ENCODE measurements around the gene PIRT.

PIRT gene

GRCh38 chr17:10824874-10825273 lies 13.0 kb downstream of the PIRT start:
- Histone ChIP-seq H3K36me3 (ENCODE audit: insufficient read depth, low read length) (no peaks in the 10 kb centered on the region), H3K79me2 (ENCODE audit: insufficient read depth, low read length) (no peaks in the 10 kb centered on the region), H3K4me3 (ENCODE audit: low read length, poor library complexity, severe bottlenecking) (no peak overlapping the region), H3K4me1 (ENCODE audit: insufficient read depth, low read length, poor library complexity, severe bottlenecking) (no peaks in the 10 kb centered on the region), H3K9ac (ENCODE audit: low read depth, low read length, poor library complexity, severe bottlenecking) (no peak overlapping the region), H3K27me3 (ENCODE audit: insufficient read depth, low read length, poor library complexity, severe bottlenecking) (no peaks in the 10 kb centered on the region), H3K4me2 (ENCODE audit: low read depth, low read length, poor library complexity, severe bottlenecking) (no peak overlapping the region), H2AFZ (ENCODE audit: low read length) (no peak overlapping the region), H4K20me1 (ENCODE audit: insufficient read depth, low read length, poor library complexity, severe bottlenecking) (no peaks in the 10 kb centered on the region), H3F3A (ENCODE audit: low read depth) (no peaks in the 10 kb centered on the region), H3K9me2 (replicated peaks; ENCODE audit: low read depth, low read length) (no peaks in the 10 kb centered on the region), H3K9me3 (ENCODE audit: insufficient read depth, low read depth, low read length) (no peaks in the 10 kb centered on the region)
- no peak for TF ChIP-seq CTCF (conservative IDR thresholded peaks at IDR 0.05; ENCODE audit: low read length)
- TF ChIP-seq EZH2phosphoT487 (IDR thresholded peaks at IDR 0.05; ENCODE audit: borderline replicate concordance): no peak

- H3K4me3 ChIP-seq (ENCODE audit: low read length, poor library complexity, severe bottlenecking): no peak overlapping the region
Measured at GRCh38 chr17:10821770-10822169, 16.1 kb downstream of the PIRT start.

GRCh38 chr17:10821054-10821453 lies 16.8 kb downstream of the PIRT start:
- Histone ChIP-seq H3K4me1 (ENCODE audit: insufficient read depth, low read length, poor library complexity, severe bottlenecking) (no peaks in the 10 kb centered on the region), H4K20me1 (ENCODE audit: insufficient read depth, low read length, poor library complexity, severe bottlenecking) (no peaks in the 10 kb centered on the region), H3K9me2 (replicated peaks; ENCODE audit: low read depth, low read length) (no peaks in the 10 kb centered on the region), H3K9me3 (ENCODE audit: insufficient read depth, low read depth, low read length) (no peaks in the 10 kb centered on the region), H3K4me2 (ENCODE audit: low read depth, low read length, poor library complexity, severe bottlenecking) (no peak overlapping the region), H3K27me3 (ENCODE audit: insufficient read depth, low read length, poor library complexity, severe bottlenecking) (no peaks in the 10 kb centered on the region), H3K79me2 (ENCODE audit: insufficient read depth, low read length) (no peaks in the 10 kb centered on the region), H3K36me3 (ENCODE audit: insufficient read depth, low read length) (no peaks in the 10 kb centered on the region), H2AFZ (ENCODE audit: low read length) (no peak overlapping the region), H3K9ac (ENCODE audit: low read depth, low read length, poor library complexity, severe bottlenecking) (no peak overlapping the region), H3K4me3 (ENCODE audit: low read length, poor library complexity, severe bottlenecking) (no peak overlapping the region), H3F3A (ENCODE audit: low read depth) (no peaks in the 10 kb centered on the region)
- TF ChIP-seq CTCF (conservative IDR thresholded peaks at IDR 0.05; ENCODE audit: low read length) (no peak), EZH2phosphoT487 (IDR thresholded peaks at IDR 0.05; ENCODE audit: borderline replicate concordance) (no peak)

More at GRCh38 chr17:10821770-10822169, 16.1 kb downstream of the PIRT start:
- no peaks in the 10 kb centered on the region for H3K79me2 ChIP-seq (ENCODE audit: insufficient read depth, low read length)
- no peaks in the 10 kb centered on the region for H3K9me3 ChIP-seq (ENCODE audit: insufficient read depth, low read depth, low read length)
- TF ChIP-seq CTCF (conservative IDR thresholded peaks at IDR 0.05; ENCODE audit: low read length): no peak
- no peak for TF ChIP-seq EZH2phosphoT487 (IDR thresholded peaks at IDR 0.05; ENCODE audit: borderline replicate concordance)
- no peaks in the 10 kb centered on the region for H3K4me1 ChIP-seq (ENCODE audit: insufficient read depth, low read length, poor library complexity, severe bottlenecking)
- H4K20me1 ChIP-seq (ENCODE audit: insufficient read depth, low read length, poor library complexity, severe bottlenecking): no peaks in the 10 kb centered on the region
- no peaks in the 10 kb centered on the region for H3F3A ChIP-seq (ENCODE audit: low read depth)
- H2AFZ ChIP-seq (ENCODE audit: low read length): no peak overlapping the region
- H3K4me2 ChIP-seq (ENCODE audit: low read depth, low read length, poor library complexity, severe bottlenecking): no peak overlapping the region
- no peak overlapping the region for H3K9ac ChIP-seq (ENCODE audit: low read depth, low read length, poor library complexity, severe bottlenecking)
- no peaks in the 10 kb centered on the region for H3K9me2 ChIP-seq (replicated peaks; ENCODE audit: low read depth, low read length)
- no peaks in the 10 kb centered on the region for H3K36me3 ChIP-seq (ENCODE audit: insufficient read depth, low read length)
- no peaks in the 10 kb centered on the region for H3K27me3 ChIP-seq (ENCODE audit: insufficient read depth, low read length, poor library complexity, severe bottlenecking)

Measured in Loucy (cell line).